K562 (cell line): ENCODE results near the gene THAP12. TPM values are rescaled to one million over a fixed set of nuclear protein-coding genes. Genes with fewer than 3 reads are reported as not detected.

Experiments used
- ATAC-seq: fragments of 200-7000 bp; cut with Tn5 transposase; 3 replicates; pipeline ENCODE4 v1.9.1; 2020; ENCODE audit warnings: moderate library complexity
- BruUV-seq: library from RNA; stranded (reverse); fragments of 400-500 nt; replicated peaks from 2 replicates; lab custom pipeline; 2021; lab: Mats Ljungman, UMichigan
- CTCF ChIA-PET: fragments of 300-600 bp; formaldehyde crosslinking; extraction: SDS; loops from one replicate; lab custom pipeline; 2021; ENCODE audit warnings: low intra/inter-chr PET ratio; lab: Yijun Ruan, JAX
- POLR2A ChIA-PET: fragments of 300-600, 350-650 bp; sonication (Branson Sonifier 250); formaldehyde crosslinking; extraction: SDS; loops from one replicate; lab custom pipeline; 2021; ENCODE audit warnings: antibody characterized with exemption, inconsistent platforms; lab: Yijun Ruan, JAX
- DNase-seq, 4 experiments: peaks; one replicate each; pipeline versions ENCODE4 v3.0.0 to v3.0.0-alpha.2; 2011 to 2018; ENCODE audit warnings: low spot score in 3 of 4, mixed read lengths in 3 of 4; ENCODE audit errors: extremely low read depth in 1 of 4
- FAIRE-seq: peaks from 2 replicates; lab custom pipeline; 2011; peaks lifted over from hg19 to GRCh38; lab: Jason Lieb, UNC
- H2AFZ ChIP-seq: 2 replicates; pipeline ENCODE4 v1.6.0; 2011; ENCODE audit warnings: low read depth, low read length, control low read depth, inconsistent platforms
- H3K27ac ChIP-seq: fragments of 200-600 bp; 3 replicates; pipeline ENCODE4 v1.8.0; 2011; ENCODE audit warnings: low read depth, mild to moderate bottlenecking, control low read depth, inconsistent platforms, low read length, moderate library complexity, mixed read lengths; ENCODE audit errors: extremely low read depth
- H3K27me3 ChIP-seq, 2 experiments: fragments of 300-600 bp in 1 of 2; 2 replicates in 1 of 2; 3 replicates in 1 of 2; pipeline versions ENCODE4 v1.6.0 to v1.8.0; 2011; ENCODE audit warnings: inconsistent platforms in 2 of 2, low read length in 2 of 2, mild to moderate bottlenecking in 1 of 2, mixed read lengths in 1 of 2, moderate library complexity in 1 of 2; ENCODE audit not compliant: control insufficient read depth in 2 of 2, insufficient read depth in 2 of 2
- H3K36me3 ChIP-seq: fragments of 300-600 bp; 3 replicates; pipeline ENCODE4 v1.8.0; 2011; ENCODE audit warnings: mild to moderate bottlenecking, low read length, inconsistent platforms; ENCODE audit not compliant: control insufficient read depth, insufficient read depth
- H3K4me1 ChIP-seq, 2 experiments: fragments of 200-600 bp in 1 of 2; replicated peaks in 1 of 2; 2 replicates in 1 of 2; 3 replicates in 1 of 2; pipeline versions ENCODE4 v1.5.1 to v1.8.0; 2011; ENCODE audit warnings: inconsistent platforms in 2 of 2, low read length in 2 of 2, mild to moderate bottlenecking in 1 of 2, mixed read lengths in 1 of 2, moderate library complexity in 1 of 2; ENCODE audit not compliant: control insufficient read depth in 2 of 2, insufficient read depth in 2 of 2
- H3K4me2 ChIP-seq: 2 replicates; pipeline ENCODE4 v1.6.1; 2011; ENCODE audit warnings: low read length, control low read depth, inconsistent platforms, mixed read lengths; ENCODE audit not compliant: insufficient read depth
- H3K4me3 ChIP-seq: fragments of 200-600 bp; sonication (generic), shearing (Covaris generic); 2 replicates; pipeline ENCODE4 v1.5.1; 2016; ENCODE audit warnings: control low read depth, inconsistent platforms
- H3K79me2 ChIP-seq: fragments of 200-600 bp; 3 replicates; pipeline ENCODE4 v1.8.0; 2011; ENCODE audit warnings: low read length, inconsistent platforms; ENCODE audit not compliant: control insufficient read depth, insufficient read depth
- H3K9ac ChIP-seq, 2 experiments: 2 replicates each; pipeline versions ENCODE4 v1.6.0 to v1.6.1; 2011; ENCODE audit warnings: low read depth in 2 of 2, low read length in 2 of 2, control low read depth in 1 of 2, inconsistent platforms in 1 of 2, mild to moderate bottlenecking in 1 of 2, mixed read lengths in 1 of 2; ENCODE audit not compliant: insufficient read depth in 1 of 2
- H3K9me1 ChIP-seq: one replicate; pipeline ENCODE4 v1.6.0; 2011; ENCODE audit warnings: inconsistent platforms, mild to moderate bottlenecking, low read length, moderate library complexity; ENCODE audit not compliant: control insufficient read depth, insufficient read depth
- H3K9me3 ChIP-seq: replicated peaks from 2 replicates; pipeline ENCODE4 v1.5.1; 2011; ENCODE audit warnings: low read depth, low read length, inconsistent platforms; ENCODE audit not compliant: control insufficient read depth, insufficient read depth
- H4K20me1 ChIP-seq: replicated peaks from 2 replicates; pipeline ENCODE4 v1.6.1; 2011; ENCODE audit warnings: low read length, inconsistent platforms, mixed read lengths; ENCODE audit not compliant: control insufficient read depth, insufficient read depth
- ADNP ChIP-seq: fragments of 200-800 bp; sonication (Bioruptor generic); IDR thresholded peaks from 2 replicates; pipeline ENCODE4 v1.6.1; 2016; ENCODE audit warnings: missing genetic modification characterization, missing compliant biosample characterization
- ZNF75A ChIP-seq: fragments of 450-650 bp; formaldehyde crosslinking; IDR thresholded peaks from 2 replicates; pipeline ENCODE4 v1.4.0; 2020; ENCODE audit warnings: mild to moderate bottlenecking
- WGBS: fragments of 100-300 bp; shearing (Covaris generic); methylation state at CpG from one replicate; pipeline ENCODE4 v1.1.6; 2016; ENCODE audit warnings: low coverage, mixed read lengths; ENCODE audit not compliant: insufficient coverage; ENCODE audit errors: missing lambda C conversion rate; 5-methylcytosine and 5-hydroxymethylcytosine counted together
- in situ Hi-C: fragments of 300-500 bp; cut with MboI; formaldehyde crosslinking; loops from 4 replicates; pipeline ENCODE4 v1.15.0; 2018; ENCODE audit warnings: inconsistent platforms, mixed read lengths
- intact Hi-C: fragments of 100-400 bp; cut with micrococcal nuclease; formaldehyde crosslinking; loops from 2 replicates; pipeline ENCODE4 v1.14.2; 2022
- polyA plus RNA-seq, 8 experiments: library from polyadenylated mRNA; depleted of rRNA in 4 of 8; stranded (reverse) in 5 of 8; unstranded in 3 of 8; fragments of >200 nt; fragmentation: Nextera tagmentation in 2 of 8; fragmentation: Illumina TruSeq in 1 of 8; extraction: Ambion mirVana in 2 of 8; extraction: Trizol in 1 of 8; gene quantifications; 2 replicates each; pipeline versions ENCODE4 v1.2.1 to v1.2.3, GENCODE V29; 2011 to 2014; ENCODE audit warnings: inconsistent platforms in 1 of 8, missing spikeins in 1 of 8
- total RNA-seq, 7 experiments: library from RNA; depleted of rRNA in 6 of 7; stranded (reverse); fragments of >200 nt in 6 of 7; fragmentation: Illumina TruSeq in 2 of 7; extraction: Trizol in 2 of 7; gene quantifications; 2 replicates each; pipeline versions ENCODE4 v1.2.1 to v1.2.3, GENCODE V29; 2011 to 2021; ENCODE audit warnings: low replicate concordance in 1 of 7
- TF ChIP-seq, protein P1 (sequence below): sonication (generic); formaldehyde crosslinking; IDR thresholded peaks from 2 replicates; pipeline ENCODE4 v1.8.0; 2022; ENCODE audit warnings: mild to moderate bottlenecking, missing genetic modification reagents, borderline replicate concordance

The THAP12 gene
- total and polyA plus RNA-seq, 9 of the 15 experiments (the other 6 are each of a cell fraction or from before 2014, with no cell fraction given), result 28.1 to 103 (median 57.8) TPM

DNA sequence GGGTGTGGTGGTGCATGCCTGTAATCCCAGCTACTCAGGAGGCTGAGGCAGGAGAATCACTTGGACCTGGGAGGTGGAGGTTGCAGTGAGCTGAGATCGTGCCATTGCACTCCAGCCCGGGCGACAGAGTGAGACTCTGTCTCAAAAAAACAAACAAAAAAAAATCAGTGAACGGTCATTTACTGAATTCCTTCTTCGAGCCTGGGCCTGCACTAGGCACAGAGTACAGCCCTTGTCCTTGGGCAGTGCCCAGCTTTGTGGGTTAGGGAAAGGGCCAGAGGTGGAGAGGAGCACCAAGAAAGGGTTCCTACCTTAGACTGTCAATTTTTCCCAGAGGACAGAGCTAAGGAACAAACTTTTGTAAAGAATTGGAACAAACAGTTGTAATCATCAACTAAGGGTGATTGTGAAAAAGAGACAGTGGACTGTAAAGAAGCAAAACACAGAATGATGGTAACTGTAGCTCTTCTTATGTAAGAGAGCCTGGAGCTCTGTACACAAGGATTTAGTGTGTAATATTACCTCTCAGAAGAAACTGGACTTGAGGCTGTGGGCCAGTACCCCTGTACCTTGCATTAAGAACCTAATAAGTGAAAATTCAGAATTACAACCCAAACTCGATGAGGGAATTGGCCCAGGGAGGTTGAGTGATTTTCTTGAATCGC lies 11.0 kb upstream of the THAP12 start (continued):
- TF ChIP-seq, protein P1, sequence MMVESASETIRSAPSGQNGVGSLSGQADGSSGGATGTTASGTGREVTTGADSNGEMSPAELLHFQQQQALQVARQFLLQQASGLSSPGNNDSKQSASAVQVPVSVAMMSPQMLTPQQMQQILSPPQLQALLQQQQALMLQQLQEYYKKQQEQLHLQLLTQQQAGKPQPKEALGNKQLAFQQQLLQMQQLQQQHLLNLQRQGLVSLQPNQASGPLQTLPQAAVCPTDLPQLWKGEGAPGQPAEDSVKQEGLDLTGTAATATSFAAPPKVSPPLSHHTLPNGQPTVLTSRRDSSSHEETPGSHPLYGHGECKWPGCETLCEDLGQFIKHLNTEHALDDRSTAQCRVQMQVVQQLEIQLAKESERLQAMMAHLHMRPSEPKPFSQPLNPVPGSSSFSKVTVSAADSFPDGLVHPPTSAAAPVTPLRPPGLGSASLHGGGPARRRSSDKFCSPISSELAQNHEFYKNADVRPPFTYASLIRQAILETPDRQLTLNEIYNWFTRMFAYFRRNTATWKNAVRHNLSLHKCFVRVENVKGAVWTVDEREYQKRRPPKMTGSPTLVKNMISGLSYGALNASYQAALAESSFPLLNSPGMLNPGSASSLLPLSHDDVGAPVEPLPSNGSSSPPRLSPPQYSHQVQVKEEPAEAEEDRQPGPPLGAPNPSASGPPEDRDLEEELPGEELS (CRISPR knock-in tag), result no peak
- TF ChIP-seq, all 486 proteins: peak for 0

DNA sequence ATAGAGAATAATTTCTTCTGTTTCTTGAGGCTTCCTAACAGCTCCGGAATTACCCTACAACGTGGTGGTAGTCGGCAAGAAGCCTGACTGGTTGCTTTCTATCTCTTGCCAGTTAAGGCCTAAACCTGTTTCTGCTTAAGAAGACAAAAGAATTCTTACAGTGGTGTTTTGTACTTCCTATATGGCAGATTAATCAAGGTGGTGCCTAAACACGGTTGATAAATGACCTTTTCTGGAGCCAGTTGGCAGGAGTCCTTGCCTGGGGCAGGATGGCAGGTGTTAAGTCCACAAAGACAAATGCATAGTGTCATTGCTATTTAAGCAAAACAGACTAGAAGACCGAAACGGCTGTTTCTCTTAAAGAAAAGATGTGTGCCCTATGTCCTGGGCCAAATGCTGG lies 10.1 kb upstream of the THAP12 start:
- Histone ChIP-seq H3K9me3 (no peaks in the 10 kb centered on the region), H3K27me3 (no peaks in the 10 kb centered on the region; a peak in 3 of 5 replicates), H3K36me3 (no peaks in the 10 kb centered on the region), H3K4me3 (no peak overlapping the region), H3K9me1 (no peaks in the 10 kb centered on the region), H3K4me1 (no peaks in the 10 kb centered on the region), H2AFZ (no peak overlapping the region), H3K79me2 (no peaks in the 10 kb centered on the region), H3K4me2 (no peak overlapping the region), H4K20me1 (no peaks in the 10 kb centered on the region), H3K27ac (no peak overlapping the region), H3K9ac (no peak overlapping the region)
- ChIA-PET CTCF (interaction anchor here (0.5 kb wide), 1 partner anchor 122 kb away, joined by 3 read pairs; no protein-coding TSS in a partner anchor), POLR2A (interaction anchor here (0.6 to 1.4 kb wide), 3 partner anchors 8 to 31 kb away, joined by 3 to 5 read pairs (median 4); no protein-coding TSS in a partner anchor)
- TF ChIP-seq ZNF75A (CRISPR knock-in tag) (no peak), ADNP (tag) (no peak)
- intact Hi-C loops, result no loop called here
- BruUV-seq, result no TSS peak
- 38% methylated on average over 6 of the region's 6 CpGs for WGBS
- in situ Hi-C loops, result no loop called here
- DNase-seq, result no peak
- ATAC-seq, result no peak
- FAIRE-seq, result no peak
